GM19193 (cell line): ENCODE measurements around the gene PRDM16.

Experiments
- POLR2A ChIP-seq: IDR thresholded peaks from 4 replicates; pipeline ENCODE4 v1.6.1; 2011; ENCODE audit not compliant: insufficient read depth, insufficient read length; ENCODE audit errors: extremely low read depth

Gene PRDM16

DNA sequence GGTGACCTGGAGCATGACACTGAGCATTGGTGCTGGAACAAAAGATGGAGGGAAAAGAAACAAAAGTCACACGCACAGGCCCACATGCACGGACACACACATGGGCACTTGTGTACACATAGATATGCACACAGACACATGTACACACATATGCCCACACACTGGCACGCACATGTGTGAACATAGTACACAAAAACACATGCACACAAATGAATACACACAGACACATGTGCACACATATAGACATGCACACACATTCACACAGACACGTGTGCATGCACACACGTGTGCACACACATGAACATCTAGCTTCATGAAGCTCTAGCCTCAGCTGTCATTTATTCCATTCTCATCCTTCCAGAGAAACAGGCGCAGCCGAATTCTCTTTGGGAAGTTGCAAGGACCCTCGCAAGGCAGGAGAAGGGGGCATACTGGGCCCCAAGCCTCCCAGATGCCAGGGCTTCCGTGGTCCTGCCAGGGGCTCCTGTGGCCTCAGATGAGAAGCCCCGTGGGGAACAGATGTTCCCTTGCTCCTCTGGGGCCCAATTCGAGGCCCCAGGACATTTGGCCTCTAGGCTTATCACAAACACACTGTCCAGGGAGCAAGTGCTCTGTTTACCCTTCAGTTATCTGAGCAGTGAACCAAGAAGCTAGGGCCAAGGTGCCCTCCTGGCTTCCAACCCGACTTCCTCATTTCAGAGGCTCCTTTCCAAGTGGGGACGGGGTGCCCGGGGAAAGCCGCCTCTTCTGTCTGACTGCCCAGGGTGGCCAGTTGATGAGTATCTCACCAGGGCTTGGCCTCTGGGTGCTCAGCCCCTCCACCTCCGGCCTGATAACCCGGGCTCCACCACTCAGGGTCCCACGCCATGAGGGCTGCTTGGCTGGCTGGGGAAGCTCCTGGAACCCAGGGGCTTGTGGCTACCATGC lies 269.1 kb downstream of the PRDM16 start:
- TF ChIP-seq POLR2A, result no peak

DNA sequence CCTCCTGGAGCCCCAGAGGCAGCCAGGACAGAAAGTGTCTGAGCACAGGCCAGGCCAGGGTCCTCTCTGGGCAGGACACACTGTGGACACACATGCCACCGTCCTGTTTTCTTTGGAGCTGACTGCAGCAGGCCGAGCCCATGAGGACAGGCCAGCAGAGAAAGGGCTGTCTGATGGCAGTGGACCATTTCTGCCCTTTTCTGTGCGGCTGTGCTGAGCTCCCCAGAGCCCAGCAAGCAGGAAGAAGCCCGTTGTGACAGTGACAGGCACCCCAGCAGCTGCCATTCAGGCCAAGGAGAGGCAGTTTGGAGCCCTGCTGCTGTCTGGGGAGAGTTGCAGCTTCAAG lies 269.7 kb downstream of the PRDM16 start:
- no peak for TF ChIP-seq POLR2A

- TF ChIP-seq POLR2A, result no peak
Measured at GRCh38 chr1:3339856-3340255, 270.9 kb downstream of the PRDM16 start.

- TF ChIP-seq POLR2A, result no peak
Measured at GRCh38 chr1:3340548-3341235, 271.7 kb downstream of the PRDM16 start.

GRCh38 chr1:3341236-3341994 lies 272.4 kb downstream of the PRDM16 start:
- TF ChIP-seq POLR2A, result no peak

DNA sequence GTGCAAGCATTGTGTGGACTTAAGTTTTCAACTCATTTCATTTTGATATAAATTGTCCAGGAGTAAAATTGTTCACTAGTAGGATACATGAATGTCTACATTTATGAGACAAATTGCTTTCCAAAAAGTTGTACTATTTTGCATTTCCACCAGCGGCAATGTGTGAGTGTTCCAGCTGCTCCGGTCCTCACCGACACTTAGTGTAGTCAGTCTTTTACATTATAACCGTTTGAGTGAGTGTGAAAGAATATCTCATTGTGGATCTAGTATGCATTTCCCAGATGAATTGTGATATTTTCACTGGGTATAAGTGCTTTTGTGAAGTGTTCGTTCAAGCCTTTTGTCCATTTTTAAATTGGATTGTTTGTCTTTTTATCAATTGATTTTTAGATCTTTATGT lies 274.0 kb downstream of the PRDM16 start:
- TF ChIP-seq POLR2A, result no peak

- no peak for TF ChIP-seq POLR2A
Measured at GRCh38 chr1:3344395-3344794, 275.4 kb downstream of the PRDM16 start.

DNA sequence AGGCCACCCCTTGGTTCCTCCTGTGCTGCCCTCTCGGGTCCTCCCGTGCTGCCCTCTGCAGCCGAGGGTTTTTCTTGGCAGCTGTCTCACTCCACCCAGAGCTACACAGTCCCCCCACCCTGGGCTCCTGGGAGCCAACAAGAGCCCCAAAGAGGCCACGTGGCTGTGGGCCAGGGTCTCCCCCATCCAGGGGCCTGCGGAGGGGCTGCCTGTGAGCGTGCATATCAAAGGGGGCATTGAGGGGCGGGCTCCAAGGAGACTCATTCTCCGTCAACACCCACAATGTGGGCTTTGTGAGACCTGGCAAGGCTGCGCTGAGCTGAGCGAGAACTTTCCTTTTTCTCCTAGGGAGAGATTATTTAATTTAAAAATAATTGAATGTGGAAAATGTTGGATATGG lies 276.8 kb downstream of the PRDM16 start:
- no peak for TF ChIP-seq POLR2A

- TF ChIP-seq POLR2A, result no peak
Measured at GRCh38 chr1:3346478-3346877, 277.5 kb downstream of the PRDM16 start.

DNA sequence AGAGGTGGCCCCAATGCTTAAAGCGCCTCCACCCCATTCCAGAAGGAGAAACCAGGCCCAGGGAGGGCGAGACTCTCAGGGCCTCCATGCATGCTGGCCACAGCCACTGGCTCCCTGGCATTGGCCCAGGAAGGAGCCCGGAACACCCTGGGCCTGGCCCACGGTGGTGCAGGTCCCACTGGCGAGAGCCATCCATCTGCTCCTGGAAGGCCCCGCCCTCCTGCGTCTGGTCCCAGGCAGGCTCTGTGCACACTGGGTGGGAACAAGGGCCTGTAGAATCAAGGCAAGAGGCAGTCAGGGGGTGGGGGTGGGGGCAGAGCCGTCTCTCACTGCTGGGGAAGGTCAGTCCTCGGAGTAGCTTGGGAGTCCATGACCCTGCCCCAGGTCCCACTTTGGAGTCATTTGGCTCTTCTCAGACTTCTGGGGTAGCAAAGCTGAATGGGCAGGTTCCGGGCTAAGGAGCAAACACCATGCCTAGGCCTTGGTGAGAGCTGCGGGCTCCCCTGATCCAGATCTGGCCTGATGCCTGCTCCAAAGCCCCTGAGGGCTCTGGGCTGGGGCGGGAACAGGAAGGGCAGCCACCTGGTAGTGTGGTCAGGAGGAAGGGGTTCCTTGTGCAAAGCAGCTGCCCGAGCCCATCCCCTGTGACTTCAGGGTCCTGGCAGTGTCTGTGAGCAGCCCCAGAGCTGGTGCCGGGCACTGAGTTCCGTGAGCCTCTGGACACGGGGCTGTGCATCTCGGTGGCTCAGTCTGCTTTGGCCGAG lies 278.4 kb downstream of the PRDM16 start:
- no peak for TF ChIP-seq POLR2A

- TF ChIP-seq POLR2A, result no peak
Measured at GRCh38 chr1:3348196-3348865, 279.3 kb downstream of the PRDM16 start.

GRCh38 chr1:3349161-3349967 lies 280.4 kb downstream of the PRDM16 start:
- TF ChIP-seq POLR2A, result no peak

DNA sequence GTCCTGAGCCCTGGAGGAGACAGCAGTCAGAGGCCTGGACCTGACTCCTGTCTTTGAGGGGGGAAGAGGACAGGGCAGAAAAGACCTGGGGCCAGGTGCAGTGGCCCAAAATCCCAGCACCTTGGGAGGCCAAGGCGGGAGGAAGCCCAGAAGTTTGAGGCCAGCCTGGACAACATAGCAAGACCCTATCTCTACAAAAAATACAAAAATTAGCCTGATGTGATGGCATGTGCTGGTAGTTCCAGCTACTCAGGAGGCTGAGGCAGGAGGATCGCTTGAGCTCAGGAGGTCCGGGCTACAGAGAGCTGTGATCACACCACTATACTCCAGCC lies 280.9 kb downstream of the PRDM16 start:
- TF ChIP-seq POLR2A, result no peak
